Measurements from ENCODE around the gene KRT33B.

GRCh38 chr17:41417576-41418015 is 48.0 kb upstream of the KRT33B start:
- TF ChIP-seq CTCF (IDR thresholded peaks at IDR 0.05) (peak in 1 of 3 experiments; percentile 23), POLR2A (IDR thresholded peaks at IDR 0.05) (no peak)

Data from testis (tissue), 2 donors.